Measurements from ENCODE around the gene MRAS.
"Not testable (repeated sequence)": the region's sequence is repeated elsewhere in the genome, so short reads cannot be mapped to it uniquely, and the experiment has no call there.

MRAS gene

GRCh38 chr3:138426211-138426610 is 77.8 kb downstream of the MRAS start:
- DNase-seq (ENCODE audit: low read depth), result peak; percentile 33
- peak; percentile 21 for TF ChIP-seq CTCF (IDR thresholded peaks at IDR 0.05; ENCODE audit: insufficient read depth, low read depth, low read length, missing control alignments)
- H3K4me3 ChIP-seq (ENCODE audit: low read length), result no peak overlapping the region

DNA sequence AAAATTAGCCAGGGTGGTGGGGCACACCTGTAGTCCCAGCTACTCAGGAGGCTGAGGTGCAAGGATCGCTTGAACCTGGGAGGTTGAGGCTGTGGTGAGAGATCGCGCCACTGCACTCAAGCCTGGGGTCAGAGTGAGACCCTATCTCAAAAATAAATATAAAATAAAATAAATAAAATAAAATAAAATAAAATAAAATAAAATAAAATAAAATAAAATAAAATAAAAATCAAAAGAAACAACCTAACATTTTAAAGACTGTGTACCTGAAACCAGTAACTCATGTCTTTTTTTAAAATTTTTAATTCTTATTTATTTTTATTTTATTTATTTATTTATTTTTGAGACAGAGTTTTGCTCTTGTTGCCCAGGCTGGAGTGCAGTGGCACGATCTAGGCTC is 78.4 kb downstream of the MRAS start:
- H3K4me3 ChIP-seq (ENCODE audit: low read length); DNase-seq (ENCODE audit: low read depth): not testable (repeated sequence)

GRCh38 chr3:138429665-138430064 is 81.3 kb downstream of the MRAS start:
- DNase-seq (ENCODE audit: low read depth), result no peak
- TF ChIP-seq CTCF (IDR thresholded peaks at IDR 0.05; ENCODE audit: insufficient read depth, low read depth, low read length, missing control alignments), result no peak
- H3K4me3 ChIP-seq (ENCODE audit: low read length), result no peak overlapping the region

DNA sequence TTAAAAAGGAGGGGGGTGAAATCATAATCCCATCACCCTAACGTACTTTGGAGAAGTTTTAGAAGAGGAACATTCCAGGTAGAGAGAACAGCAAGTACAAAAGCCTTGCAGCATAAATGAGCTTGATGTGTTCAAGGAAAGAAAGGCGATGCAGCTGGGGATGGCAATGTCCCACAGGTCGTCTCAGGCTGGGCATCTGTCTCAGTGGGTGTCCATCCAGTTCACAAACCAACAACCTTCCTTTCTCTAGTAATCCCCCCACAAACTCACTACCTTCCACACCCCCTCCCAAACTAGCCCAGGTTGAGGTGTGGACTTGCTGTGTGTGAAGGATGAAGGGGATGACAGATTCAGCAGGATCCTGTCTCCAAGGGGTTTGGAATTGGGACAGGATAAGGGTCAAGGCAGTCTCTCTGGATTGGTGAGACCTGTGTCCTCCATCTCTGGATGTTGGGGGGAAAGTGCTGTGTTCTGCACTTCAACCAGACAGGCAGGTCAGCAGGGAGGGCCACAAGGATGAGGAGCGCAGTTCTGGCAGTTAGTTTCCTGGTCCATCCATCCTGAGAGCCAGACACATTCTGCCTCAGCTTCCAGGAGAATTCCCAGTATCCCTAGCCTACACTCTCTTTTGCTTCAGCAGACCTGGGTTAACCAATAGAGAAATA is 84.3 kb downstream of the MRAS start:
- no peak for DNase-seq (ENCODE audit: low read depth)
- no peak overlapping the region for H3K4me3 ChIP-seq (ENCODE audit: low read length)
- no peak for TF ChIP-seq CTCF (IDR thresholded peaks at IDR 0.05; ENCODE audit: insufficient read depth, low read depth, low read length, missing control alignments)

GRCh38 chr3:138433892-138434275 is 85.5 kb downstream of the MRAS start:
- no peak for TF ChIP-seq CTCF (IDR thresholded peaks at IDR 0.05; ENCODE audit: insufficient read depth, low read depth, low read length, missing control alignments)
- no peak overlapping the region for H3K4me3 ChIP-seq (ENCODE audit: low read length)
- no peak for DNase-seq (ENCODE audit: low read depth)

DNA sequence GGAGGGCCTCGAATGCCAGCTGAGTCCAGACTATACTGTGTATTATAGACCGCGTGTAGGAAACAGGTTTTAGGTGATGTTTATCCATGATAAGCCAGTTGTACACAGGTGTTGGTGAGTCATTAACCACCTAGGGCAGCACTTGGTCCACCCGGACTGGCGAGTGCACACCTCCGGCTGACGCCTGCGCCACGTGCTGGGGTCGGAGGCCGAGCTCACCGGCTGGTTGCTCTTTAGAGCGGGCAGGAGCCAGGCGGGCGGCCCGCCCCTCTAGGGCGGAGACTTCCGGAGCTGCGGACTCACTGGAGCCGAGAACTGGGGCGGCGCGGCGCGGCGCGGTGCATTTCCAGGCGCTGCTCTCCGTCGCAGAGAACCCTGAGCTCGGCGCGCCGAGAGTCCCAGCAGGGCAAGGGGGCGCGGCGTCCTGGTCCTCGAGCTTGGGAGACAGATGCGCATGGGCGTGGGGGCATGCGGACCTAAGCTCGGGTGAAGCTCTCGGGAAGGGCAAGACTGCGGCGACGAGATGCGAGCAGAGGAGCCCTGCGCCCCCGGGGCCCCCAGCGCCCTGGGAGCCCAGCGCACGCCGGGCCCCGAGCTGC is 86.0 kb downstream of the MRAS start, which contains the start of gene ESYT3:
TSS of gene ESYT3 (plus strand) at position 341 of the 599 bp plus-strand sequence. CDS start at position 524, 183 bp downstream.
- TF ChIP-seq CTCF (IDR thresholded peaks at IDR 0.05; ENCODE audit: insufficient read depth, low read depth, low read length, missing control alignments), result no peak
- DNase-seq (ENCODE audit: low read depth), result peak; percentile 93
- peak within 1 kb of the TSS; percentile 40 for H3K4me3 ChIP-seq (ENCODE audit: low read length)

DNA sequence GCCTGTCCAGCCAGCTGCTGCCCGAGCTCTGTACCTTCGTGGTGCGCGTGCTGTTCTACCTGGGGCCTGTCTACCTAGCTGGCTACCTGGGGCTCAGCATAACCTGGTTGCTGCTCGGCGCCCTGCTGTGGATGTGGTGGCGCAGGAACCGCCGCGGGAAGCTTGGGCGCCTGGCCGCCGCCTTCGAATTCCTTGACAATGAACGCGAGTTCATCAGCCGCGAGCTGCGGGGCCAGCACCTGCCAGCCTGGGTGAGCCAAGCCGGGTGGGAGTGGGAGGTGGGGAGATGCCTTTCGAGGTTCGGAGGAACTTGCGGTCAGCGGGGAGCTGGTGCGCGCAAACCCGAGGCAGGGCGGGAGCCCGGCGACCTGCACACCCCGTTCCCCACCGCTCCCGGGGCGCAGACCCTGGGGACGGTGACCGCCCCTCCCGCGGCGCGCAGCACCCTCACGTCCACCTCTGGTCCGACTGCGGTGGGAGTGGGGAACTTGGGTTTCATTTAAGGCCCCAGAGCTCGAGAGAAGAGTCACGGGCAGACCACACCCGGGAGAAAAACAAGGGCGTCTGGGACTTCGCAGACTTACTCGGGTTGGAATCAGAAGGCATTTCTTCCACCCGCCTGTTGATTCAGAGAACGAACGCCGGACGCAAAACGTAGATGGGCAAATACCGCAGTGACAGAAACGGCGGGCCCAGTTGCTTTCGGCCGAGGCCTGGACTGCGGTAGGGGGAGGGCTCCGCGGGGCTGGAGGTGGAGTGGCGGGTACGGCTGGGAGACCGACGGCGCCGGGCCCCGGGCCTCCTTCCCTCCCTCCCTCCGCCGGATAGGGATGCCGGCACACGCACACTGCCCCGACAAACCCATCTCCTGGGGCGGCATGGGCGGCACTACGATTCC is 86.7 kb downstream of the MRAS start:
- peak; percentile 43 for DNase-seq (ENCODE audit: low read depth)
- no peak for TF ChIP-seq CTCF (IDR thresholded peaks at IDR 0.05; ENCODE audit: insufficient read depth, low read depth, low read length, missing control alignments)
- peak overlapping the region; percentile 40 for H3K4me3 ChIP-seq (ENCODE audit: low read length)

Measured in epithelial cell of esophagus (primary cell).